ENCODE results near the gene TOPAZ1.

GRCh38 chr3:44301746-44302145 lies 60.1 kb downstream of the TOPAZ1 start:
- TF ChIP-seq CTCF (conservative IDR thresholded peaks at IDR 0.05 in 1 of 2, IDR thresholded peaks at IDR 0.05 in 1 of 2; ENCODE audit: extremely low read depth in 1 of 2, insufficient read depth in 1 of 2, low read depth in 1 of 2, low read length in 2 of 2) (no peak), EZH2 (IDR thresholded peaks at IDR 0.05; ENCODE audit: borderline replicate concordance, low read length) (no peak)
